GM19452 (cell line): ENCODE results near the gene S100A7.
"Not testable (repeated sequence)": the region's sequence is repeated elsewhere in the genome, so short reads cannot be mapped to it uniquely, and the experiment has no call there.

Source experiments
- ATAC-seq: cut with Tn5 transposase; IDR thresholded peaks from one replicate; pipeline ENCODE4 v1.9.1; 2021; ENCODE audit not compliant: unreplicated experiment

S100A7 gene

DNA sequence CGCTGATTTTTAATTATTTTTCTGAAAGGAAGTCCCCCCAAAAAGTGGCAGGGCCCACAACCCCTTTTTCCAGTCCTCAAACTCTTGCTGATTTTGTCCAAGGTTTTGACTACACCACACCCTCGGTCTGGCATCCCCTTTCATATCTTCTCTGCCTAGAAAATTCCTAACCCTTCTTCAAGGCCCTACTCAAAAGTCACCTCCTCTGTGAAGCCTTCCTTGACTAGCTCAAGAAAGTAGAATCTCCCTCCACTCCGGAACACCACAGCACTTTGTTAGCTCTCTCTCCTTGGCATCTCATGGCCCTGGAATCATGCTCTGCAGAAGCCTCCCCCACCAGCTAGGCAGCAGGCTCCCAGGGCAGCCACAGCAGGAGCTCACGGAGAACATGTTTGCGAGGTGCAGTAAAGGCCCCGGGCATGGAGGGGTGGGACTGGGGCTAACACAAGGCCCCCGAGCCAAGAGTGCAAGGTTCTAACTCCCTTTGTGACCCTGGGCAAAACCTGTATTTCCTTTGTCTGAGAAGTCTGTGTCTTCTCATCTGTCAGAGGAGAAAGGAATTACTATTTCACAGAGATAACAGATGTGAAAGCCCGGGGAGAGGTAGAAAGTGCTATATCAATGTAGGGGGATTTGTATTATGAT lies 17.7 kb upstream of the S100A7 start:
- no peak for ATAC-seq

DNA sequence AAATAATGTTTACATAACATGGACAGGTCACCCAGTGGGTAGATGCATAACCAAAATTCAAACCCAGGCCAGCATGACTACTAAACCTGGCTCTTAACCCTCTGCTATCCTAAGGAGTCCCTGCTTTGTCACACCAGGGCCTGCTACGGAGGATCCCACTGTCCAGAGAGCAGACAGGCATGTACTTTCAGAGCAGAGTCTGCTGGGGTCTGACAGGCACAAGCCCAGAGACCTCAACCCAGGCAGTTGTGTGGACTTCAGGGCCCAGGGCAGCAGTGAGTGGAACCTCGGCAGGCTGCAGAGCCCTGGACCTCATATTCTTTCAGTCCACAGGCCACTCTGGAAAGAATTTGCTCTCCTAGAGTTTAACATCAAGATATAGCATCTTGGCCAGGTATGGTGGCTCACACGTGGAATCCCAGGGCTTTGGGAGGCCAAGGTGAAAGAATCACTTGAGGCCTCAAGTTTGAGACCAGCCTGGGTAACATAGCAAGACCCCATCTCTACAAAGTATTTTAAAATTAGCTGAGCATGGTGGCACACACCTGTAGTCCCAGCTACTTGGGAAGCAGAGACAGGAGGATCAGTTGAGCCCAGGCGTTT lies 16.1 kb upstream of the S100A7 start:
- no peak for ATAC-seq

DNA sequence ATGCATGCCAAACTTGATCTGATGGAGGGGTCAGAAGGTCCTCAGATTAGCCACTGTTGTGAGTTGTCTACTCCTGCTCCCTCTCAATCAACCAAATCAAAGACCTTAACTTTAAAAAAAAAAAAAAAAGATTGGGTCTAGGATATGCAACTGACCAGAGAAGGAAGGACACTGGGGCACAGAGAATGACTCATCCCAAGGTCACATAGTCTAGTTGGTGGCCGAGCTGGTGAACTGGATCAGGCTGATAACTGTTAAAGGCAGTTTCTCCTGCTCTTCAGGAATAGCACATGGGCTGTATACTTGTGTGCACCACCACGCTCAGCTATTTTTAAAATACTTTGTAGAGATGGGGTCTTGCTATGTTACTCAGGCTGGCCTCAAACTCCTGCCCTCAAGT lies 14.8 kb upstream of the S100A7 start:
- ATAC-seq: no peak

DNA sequence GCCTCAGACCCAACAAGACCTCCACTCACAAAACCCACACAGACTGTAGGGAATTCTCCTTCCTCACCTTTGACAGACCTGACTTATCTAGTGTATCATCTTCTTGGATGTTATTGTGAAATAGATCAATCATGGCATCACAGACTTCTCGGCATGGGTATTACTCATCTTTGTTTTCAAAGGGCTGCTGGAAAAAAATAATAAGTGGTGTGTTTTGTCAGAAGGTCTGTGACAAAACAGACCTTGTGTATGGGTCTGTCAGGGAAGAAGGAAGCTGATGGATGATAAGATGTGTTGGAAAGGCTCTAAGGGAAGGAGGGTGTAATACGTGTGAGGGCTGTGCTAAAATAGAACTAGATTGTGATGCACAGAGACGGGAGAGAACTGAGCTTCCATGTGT lies 13.9 kb upstream of the S100A7 start:
- ATAC-seq: no peak

- ATAC-seq: no peak
These were observed 10.3 kb upstream of the S100A7 start for GRCh38 chr1:153470707-153471106.

- ATAC-seq: no peak
These were observed 6.5 kb upstream of the S100A7 start for GRCh38 chr1:153466908-153467307.

DNA sequence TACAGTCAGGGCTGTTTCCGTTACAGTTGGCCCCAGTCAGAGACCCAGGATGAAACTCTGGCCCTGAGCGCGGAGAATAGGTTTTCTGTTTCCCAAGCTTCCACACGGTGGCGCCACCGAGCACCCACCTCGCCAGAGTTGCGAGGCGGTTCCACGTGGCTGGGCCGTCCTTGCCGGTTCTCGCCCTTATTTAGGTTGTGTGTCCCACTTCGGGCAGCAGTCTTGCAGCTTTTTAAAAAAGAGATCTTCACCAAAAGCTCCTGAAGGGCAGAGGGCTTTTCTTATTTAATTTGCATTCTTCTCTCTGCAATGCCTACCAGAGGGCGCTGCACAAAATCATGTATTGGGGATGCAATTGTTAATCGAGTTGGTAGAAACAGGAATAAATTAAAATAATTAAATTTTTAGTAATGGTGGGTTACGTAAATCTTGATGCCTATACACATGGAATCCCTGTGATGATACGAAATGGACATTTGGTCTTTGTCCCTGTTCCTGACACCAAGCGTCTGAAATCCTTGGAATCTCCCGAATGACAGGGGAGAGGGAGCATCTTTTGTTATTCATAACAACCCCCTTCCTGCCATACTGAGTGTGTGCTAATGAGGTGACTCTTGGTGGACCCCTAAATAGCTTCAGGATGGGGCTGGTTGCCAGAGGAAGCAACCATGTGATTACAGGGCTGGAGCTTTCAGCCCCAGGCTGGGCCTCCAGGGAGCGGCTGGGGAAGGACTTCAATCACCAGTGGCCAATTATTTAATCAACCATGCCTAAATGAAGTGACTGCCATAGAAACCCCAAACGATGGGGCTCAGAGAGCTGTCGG lies 5.6 kb upstream of the S100A7 start:
- no peak for ATAC-seq

DNA sequence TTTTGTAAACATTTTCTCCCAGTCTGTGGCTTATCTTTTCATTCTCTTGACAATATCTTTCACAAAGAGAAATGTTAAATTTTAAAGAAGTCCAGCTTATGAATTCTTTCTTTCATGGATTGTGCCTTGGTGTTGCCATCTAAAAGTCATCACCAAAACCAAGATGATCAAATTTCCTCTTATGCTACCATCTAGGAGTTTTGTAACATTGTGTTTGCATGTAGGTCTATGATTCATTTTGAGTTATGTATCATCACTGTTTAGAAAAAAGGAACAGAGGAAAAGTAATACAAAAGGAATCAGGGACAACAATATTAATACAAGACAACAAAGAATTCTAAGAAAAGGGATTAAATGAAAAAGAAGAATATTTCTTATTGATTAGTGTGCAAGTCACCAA lies 2.3 kb upstream of the S100A7 start:
- ATAC-seq: not testable (repeated sequence)

GRCh38 chr1:153459655-153460054 lies 796 bp downstream of the S100A7 start:
- no peak for ATAC-seq

DNA sequence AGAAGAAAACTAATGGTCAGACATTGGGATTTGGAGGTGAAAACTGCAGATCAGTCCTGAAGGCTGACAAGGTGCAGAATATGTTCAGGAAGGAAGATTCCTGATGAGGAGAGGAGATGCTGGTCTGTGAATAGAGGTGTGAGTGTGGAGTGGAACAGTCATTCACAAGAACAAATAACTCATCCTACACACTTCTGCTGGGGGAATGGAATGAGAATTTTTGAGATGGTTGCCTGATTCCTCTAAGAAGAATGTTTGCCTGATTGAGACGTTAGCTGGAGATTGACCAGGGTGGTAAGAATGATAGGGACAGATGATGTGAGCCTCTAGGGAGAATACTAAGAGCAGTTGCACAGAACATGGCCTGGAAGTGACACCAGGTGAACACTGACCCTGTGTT lies 4.1 kb downstream of the S100A7 start:
- no peak for ATAC-seq

DNA sequence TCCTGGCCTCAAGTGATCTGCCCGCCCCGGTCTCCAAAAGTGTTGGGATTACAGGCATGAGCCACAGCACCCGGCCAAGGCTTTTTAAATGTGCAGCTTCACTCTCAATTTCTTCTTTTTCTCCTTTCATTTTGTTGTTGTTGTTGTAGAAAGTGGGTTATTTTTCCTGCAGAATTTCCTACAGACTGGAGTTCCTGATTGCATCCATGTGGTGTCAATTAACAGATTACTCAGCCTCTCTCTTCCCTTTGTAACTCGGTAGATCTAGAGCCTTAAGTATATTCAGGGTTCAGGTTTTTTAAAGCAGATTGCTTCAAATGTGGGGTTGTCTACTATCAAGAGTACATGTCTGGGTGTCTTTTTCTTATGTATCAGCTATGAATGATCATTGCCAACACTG lies 11.6 kb downstream of the S100A7 start:
- ATAC-seq: not testable (repeated sequence)

- no peak for ATAC-seq
These were observed 12.8 kb downstream of the S100A7 start for GRCh38 chr1:153447498-153448170.

GRCh38 chr1:153444078-153444477 lies 16.4 kb downstream of the S100A7 start:
- no peak for ATAC-seq

DNA sequence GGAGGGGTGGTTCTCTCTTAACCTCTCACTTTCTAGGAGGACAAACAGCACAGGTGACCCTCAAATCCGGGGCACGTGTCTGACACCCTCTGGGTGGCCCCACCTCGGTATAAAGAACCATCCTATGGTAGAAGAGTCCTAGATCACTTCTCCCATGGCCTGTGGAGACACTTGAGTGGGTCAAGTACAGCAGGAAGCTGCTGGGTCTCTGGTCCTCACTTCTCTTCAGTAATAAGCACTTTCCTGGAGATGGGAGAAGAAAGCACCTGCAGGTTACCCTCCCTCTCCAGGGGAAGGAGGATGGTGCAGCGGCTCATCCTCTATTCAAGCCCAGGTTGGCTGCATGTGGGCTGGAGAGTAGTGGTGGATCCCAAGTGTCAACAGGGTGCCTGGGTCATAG lies 17.0 kb downstream of the S100A7 start:
- no peak for ATAC-seq

DNA sequence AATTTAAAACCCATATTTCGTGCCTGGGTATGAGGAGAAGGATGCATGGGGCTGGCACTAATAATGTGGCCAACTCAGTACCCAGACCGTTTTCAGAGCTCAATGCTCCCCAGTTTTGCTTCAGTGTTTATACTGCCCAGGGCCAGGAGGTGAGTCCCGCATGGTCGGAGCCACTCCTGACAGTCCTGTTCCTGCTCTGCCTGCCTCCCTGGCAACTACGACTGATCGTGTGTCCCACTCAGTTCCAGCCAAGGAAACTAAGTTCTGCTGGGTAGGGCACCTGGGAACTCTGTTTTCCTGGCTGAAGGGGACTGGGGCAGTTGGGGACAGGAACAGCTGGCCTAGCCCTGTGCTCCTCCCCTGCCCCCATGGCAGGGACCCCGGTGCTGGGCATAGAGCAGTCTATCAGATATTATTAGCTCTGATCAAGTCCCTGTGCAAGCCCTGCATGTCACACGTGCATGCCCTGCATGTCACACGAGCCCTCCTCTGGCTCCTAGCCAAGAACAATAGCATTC lies 19.2 kb downstream of the S100A7 start:
- ATAC-seq: no peak

- ATAC-seq: no peak
These were observed 21.2 kb downstream of the S100A7 start for GRCh38 chr1:153439273-153439672.

- no peak for ATAC-seq
These were observed 21.9 kb downstream of the S100A7 start for GRCh38 chr1:153438599-153438998.

DNA sequence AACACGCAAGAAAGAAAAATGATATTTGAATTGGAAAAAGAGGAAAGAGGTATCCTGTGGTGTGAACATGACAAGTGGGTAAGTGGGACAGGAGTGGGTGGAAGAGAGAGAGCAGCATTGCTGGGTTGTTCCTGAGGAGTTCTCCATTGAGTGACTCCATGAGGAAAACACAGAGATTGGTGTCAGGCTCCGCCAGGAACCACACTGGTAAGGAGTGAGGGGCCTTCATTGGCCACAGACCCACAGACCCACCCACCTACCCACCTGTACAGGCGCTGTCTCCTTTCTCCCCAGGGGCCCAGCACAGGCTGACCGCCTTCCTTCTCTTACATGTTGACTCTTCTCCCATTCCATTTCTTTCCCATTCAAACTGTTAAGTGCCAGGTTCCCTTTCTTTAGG lies 23.2 kb downstream of the S100A7 start:
- ATAC-seq: no peak

DNA sequence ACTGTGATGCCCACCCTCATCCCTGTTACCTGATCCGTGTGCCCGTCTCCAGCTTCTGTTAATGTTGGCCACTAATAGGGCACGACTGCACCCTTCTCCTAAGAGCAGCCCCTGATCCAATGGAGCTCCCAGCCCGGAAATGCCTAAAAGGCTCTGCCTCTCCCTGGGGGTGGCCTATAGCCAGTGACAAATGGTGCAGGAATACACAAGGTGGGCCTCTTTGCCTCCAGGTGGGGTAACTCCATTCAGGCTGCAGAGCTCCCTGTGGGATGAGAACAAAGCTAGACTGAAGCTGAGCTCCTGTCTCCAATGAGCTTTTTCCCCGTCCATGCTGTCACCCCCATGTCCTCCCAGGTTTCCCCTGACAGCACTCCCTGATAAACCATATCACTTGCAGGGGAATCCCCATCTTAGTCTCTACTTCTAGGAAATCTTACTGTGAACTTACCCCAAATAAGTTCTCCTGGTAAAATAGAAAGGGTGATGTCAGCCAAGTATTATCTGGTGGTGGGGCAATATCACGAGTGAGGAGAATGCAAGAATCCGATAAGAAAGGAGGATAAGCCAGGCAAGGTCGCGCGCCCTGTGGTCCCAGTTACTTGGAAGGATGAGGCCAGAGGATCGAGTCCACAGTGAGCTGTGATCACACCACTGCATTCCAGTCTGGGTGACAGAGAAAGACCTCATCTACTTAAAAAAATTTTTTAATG lies 25.6 kb downstream of the S100A7 start:
- no peak for ATAC-seq

- no peak for ATAC-seq
These were observed 27.4 kb downstream of the S100A7 start for GRCh38 chr1:153432874-153433681.
